ENCODE data around the gene JAK3. TPM values are rescaled to one million over a fixed set of nuclear protein-coding genes. Genes with fewer than 3 reads are reported as not detected.

The JAK3 gene
- total RNA-seq, 1 experiment from 2014 or later: not detected

DNA sequence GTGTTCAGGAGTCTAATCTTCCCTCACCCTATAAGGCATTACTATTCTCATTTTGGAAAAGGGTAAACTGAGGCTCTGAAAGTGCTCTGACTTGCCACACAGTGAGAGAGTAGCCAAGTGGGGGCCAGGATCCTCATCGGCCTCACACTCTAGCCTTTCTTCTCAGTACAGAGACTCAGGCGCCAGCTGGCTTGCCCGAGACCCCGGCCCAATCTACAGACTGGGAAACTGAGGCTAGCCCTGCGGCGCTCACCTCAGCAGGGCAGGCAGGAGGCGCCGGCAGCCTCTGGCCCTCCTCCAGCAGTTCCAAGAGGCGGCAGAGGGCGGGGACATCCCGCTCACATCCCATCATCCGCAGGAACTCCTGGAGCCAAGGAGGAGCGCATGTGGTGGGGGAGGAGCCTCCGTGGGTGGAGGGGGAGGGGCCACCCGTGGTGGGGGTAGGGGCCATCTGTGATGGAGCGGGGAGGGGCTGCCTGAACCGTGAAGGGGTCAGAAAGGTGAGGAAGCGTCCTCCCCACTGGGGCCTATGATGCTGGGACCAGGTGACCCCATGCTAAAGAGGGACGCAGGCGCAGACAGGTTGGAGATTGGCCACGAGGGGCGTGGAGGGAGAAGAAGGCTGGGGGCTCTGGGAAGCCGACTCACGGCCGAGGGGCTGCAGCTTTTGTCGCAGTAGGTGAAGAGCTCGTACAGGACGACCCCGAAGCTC is 17.8 kb downstream of the JAK3 start:
- no peaks in the 10 kb centered on the region for H3K4me1 ChIP-seq
- no peaks in the 10 kb centered on the region for H3K36me3 Mint-ChIP-seq (ENCODE audit: insufficient read depth, unreplicated experiment)
- ChIA-PET POLR2A (no interaction called here), CTCF (interaction anchor here (0.6 kb wide), 1 partner anchor 29 kb away, joined by 5 read pairs; no protein-coding TSS in a partner anchor)
- H3K4me3 ChIP-seq (ENCODE audit: low read depth, low read length): no peak overlapping the region
- H3K27ac Mint-ChIP-seq (ENCODE audit: unreplicated experiment): no peak overlapping the region
- DNase-seq: no peak
- peaks cover 6% of the 10 kb centered on the region for H3K4me1 Mint-ChIP-seq (ENCODE audit: low read depth, unreplicated experiment)
- peaks cover 4% of the 10 kb centered on the region for H3K27me3 Mint-ChIP-seq (ENCODE audit: insufficient read depth, unreplicated experiment)
- no peaks in the 10 kb centered on the region for H3K9me3 Mint-ChIP-seq (ENCODE audit: unreplicated experiment)
- H3K27me3 ChIP-seq (replicated peaks; ENCODE audit: control insufficient read depth, insufficient read depth, low read length): no peaks in the 10 kb centered on the region; the same call in none of the 2 replicates
- TF ChIP-seq, protein P1, sequence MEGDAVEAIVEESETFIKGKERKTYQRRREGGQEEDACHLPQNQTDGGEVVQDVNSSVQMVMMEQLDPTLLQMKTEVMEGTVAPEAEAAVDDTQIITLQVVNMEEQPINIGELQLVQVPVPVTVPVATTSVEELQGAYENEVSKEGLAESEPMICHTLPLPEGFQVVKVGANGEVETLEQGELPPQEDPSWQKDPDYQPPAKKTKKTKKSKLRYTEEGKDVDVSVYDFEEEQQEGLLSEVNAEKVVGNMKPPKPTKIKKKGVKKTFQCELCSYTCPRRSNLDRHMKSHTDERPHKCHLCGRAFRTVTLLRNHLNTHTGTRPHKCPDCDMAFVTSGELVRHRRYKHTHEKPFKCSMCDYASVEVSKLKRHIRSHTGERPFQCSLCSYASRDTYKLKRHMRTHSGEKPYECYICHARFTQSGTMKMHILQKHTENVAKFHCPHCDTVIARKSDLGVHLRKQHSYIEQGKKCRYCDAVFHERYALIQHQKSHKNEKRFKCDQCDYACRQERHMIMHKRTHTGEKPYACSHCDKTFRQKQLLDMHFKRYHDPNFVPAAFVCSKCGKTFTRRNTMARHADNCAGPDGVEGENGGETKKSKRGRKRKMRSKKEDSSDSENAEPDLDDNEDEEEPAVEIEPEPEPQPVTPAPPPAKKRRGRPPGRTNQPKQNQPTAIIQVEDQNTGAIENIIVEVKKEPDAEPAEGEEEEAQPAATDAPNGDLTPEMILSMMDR (IDR thresholded peaks at IDR 0.05; ENCODE audit: insufficient read depth in 1 of 2, low read depth in 1 of 2, low read length in 1 of 2, severe bottlenecking in 1 of 2, unreplicated experiment in 1 of 2): no peak
- BruUV-seq (replicated peaks): no TSS peak
- no peaks in the 10 kb centered on the region for H3K9me3 ChIP-seq
- no peak overlapping the region for H3K4me3 Mint-ChIP-seq (ENCODE audit: unreplicated experiment)
- no peaks in the 10 kb centered on the region for H3K36me3 ChIP-seq (ENCODE audit: control insufficient read depth, insufficient read depth, low read length)
- intact Hi-C loops (cut with micrococcal nuclease; ENCODE audit: unreplicated experiment): no loop called here

DNA sequence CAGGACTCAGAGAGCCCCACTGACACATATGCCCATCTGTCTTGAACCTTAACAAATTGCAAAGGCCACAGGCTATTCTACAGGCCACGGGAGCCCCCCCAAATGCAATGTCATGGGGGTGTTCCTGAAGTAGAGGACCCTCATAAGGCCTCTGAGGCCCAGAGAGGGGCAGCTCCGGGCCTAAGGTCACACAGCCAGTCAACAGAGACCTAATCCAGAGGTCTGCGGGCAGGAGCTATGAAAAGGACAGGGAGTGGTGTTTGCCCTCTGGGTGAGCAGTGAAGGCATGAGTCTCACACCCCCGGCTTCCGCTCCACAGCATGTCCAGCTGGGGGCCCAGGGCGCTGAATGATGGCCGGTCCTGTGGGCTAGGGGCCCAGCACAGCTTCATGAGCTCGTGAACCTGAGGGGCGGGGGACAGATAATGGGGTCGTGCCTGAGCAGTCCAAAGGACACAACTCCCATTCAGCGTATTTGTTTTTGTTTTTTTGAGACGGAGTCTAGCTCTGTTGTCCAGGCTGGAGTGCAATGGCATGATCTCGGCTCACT is 21.2 kb downstream of the JAK3 start:
- intact Hi-C loops (cut with micrococcal nuclease; ENCODE audit: unreplicated experiment): no loop called here
- Histone ChIP-seq H3K36me3 (ENCODE audit: control insufficient read depth, insufficient read depth, low read length) (no peaks in the 10 kb centered on the region), H3K4me1 (no peaks in the 10 kb centered on the region), H3K4me3 (ENCODE audit: low read depth, low read length) (no peak overlapping the region), H3K9me3 (no peaks in the 10 kb centered on the region), H3K27me3 (replicated peaks; ENCODE audit: control insufficient read depth, insufficient read depth, low read length) (no peaks in the 10 kb centered on the region; the same call in 1 of the 2 replicates)
- no peak for DNase-seq
- ChIA-PET POLR2A (no interaction called here), CTCF (no interaction called here)
- peaks cover 4% of the 10 kb centered on the region for H3K27me3 Mint-ChIP-seq (ENCODE audit: insufficient read depth, unreplicated experiment)
- BruUV-seq (replicated peaks): no TSS peak
- TF ChIP-seq, protein P1 (IDR thresholded peaks at IDR 0.05; ENCODE audit: insufficient read depth in 1 of 2, low read depth in 1 of 2, low read length in 1 of 2, severe bottlenecking in 1 of 2, unreplicated experiment in 1 of 2): no peak
- peaks cover 6% of the 10 kb centered on the region for H3K4me1 Mint-ChIP-seq (ENCODE audit: low read depth, unreplicated experiment)
- no peak overlapping the region for H3K27ac Mint-ChIP-seq (ENCODE audit: unreplicated experiment)
- H3K9me3 Mint-ChIP-seq (ENCODE audit: unreplicated experiment): no peaks in the 10 kb centered on the region
- no peak overlapping the region for H3K4me3 Mint-ChIP-seq (ENCODE audit: unreplicated experiment)
- H3K36me3 Mint-ChIP-seq (ENCODE audit: insufficient read depth, unreplicated experiment): no peaks in the 10 kb centered on the region

DNA sequence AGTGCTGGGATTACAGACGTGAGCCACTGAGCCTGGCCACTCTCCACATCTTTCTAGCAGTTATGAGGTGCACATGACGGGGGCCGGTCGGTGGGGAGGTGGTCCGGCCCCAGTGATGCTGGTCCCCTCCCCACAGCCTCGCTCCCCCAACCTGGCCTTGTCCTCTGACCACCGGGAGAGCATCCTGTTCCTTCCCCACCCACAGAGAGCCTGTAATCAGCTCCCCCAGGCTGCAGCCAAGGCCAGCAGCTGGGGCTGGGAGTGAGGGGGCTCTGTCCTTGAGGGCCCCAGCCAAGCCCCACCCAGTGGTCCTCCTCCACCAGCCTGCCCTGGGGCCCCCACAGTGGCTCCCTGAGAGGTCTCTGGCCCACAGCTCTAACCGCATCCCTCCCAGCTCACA is 23.4 kb downstream of the JAK3 start:
- TF ChIP-seq, protein P1 (IDR thresholded peaks at IDR 0.05; ENCODE audit: insufficient read depth in 1 of 2, low read depth in 1 of 2, low read length in 1 of 2, severe bottlenecking in 1 of 2, unreplicated experiment in 1 of 2): no peak
- POLR2A ChIA-PET: no interaction called here
- Histone ChIP-seq H3K9me3 (no peaks in the 10 kb centered on the region), H3K4me3 (ENCODE audit: low read depth, low read length) (no peak overlapping the region), H3K36me3 (ENCODE audit: control insufficient read depth, insufficient read depth, low read length) (no peaks in the 10 kb centered on the region), H3K4me1 (no peaks in the 10 kb centered on the region), H3K27me3 (replicated peaks; ENCODE audit: control insufficient read depth, insufficient read depth, low read length) (no peaks in the 10 kb centered on the region; the same call in 1 of the 2 replicates)
- DNase-seq: no peak
- H3K4me3 Mint-ChIP-seq (ENCODE audit: unreplicated experiment): no peak overlapping the region
- no TSS peak for BruUV-seq (replicated peaks)
- H3K27me3 Mint-ChIP-seq (ENCODE audit: insufficient read depth, unreplicated experiment): peaks cover 4% of the 10 kb centered on the region
- CTCF ChIA-PET: no interaction called here
- intact Hi-C loops (cut with micrococcal nuclease; ENCODE audit: unreplicated experiment): no loop called here
- no peaks in the 10 kb centered on the region for H3K9me3 Mint-ChIP-seq (ENCODE audit: unreplicated experiment)
- H3K4me1 Mint-ChIP-seq (ENCODE audit: low read depth, unreplicated experiment): peaks cover 6% of the 10 kb centered on the region
- no peaks in the 10 kb centered on the region for H3K36me3 Mint-ChIP-seq (ENCODE audit: insufficient read depth, unreplicated experiment)
- H3K27ac Mint-ChIP-seq (ENCODE audit: unreplicated experiment): no peak overlapping the region

Data from Caco-2 (cell line).